ENCODE results near the gene ECM2. TPM values are rescaled to one million over a fixed set of nuclear protein-coding genes. Genes with fewer than 3 reads are reported as not detected.

The ECM2 gene
- polyA plus RNA-seq, 1 of the 3 experiments (the other 2 are of a cell fraction) = 0.20 TPM

DNA sequence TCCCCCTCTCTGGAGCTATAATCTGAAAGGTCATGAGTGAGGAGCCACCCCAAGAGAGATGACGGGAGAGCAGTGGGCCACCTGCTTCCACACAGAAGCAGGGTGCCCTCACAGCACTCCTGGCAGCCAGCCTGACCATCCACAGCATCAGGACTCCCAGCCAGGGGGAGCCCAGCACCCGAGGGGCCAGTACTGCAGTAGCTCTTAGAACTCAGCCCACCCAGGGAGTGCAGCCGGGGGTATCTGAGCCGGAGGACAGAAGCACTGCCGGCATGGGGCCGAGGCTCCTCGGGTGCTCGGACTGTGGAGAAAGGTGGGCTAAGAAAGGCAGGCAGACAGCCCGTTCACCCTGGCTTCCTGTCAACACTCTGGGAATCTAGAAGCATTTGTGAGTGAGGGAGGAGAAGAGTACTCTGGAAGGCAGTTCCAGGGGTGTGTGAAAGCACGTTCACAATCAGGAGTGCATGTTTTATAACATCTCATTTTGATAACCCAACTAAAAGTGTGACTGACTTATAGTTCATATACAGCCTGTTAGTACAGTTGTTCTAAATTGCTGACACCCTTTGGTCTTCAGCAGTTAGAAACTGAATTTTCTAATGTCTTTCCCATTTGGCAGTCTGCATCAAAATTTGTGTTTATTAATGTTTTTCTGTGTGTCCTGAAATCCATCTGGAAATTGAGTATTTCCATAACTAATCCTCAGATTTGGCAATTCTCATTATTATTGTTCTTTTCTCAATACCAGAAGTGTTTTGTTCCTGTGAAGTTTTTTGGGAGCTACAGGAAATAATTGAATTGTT lies 27.6 kb downstream of the ECM2 start:
- Histone ChIP-seq H3K27me3 (ENCODE audit: insufficient read depth) (no peaks in the 10 kb centered on the region), H3K4me2 (no peak overlapping the region), H3K27ac (ENCODE audit: low read depth in 2 of 2, low read length in 1 of 2) (no peak overlapping the region), H3K9me2 (no peaks in the 10 kb centered on the region), H3K4me1 (ENCODE audit: control insufficient read depth in 1 of 2, insufficient read depth in 2 of 2, low read depth in 1 of 2, low read length in 1 of 2) (peaks cover 13 to 24% of the 10 kb centered on the region in 2 experiments; a peak in 3 of 4 replicates), H3K36me3 (replicated peaks in 1 of 2; ENCODE audit: control insufficient read depth in 1 of 2, insufficient read depth in 2 of 2, low read length in 1 of 2) (no peaks in the 10 kb centered on the region), H2AFZ (ENCODE audit: low read depth) (no peak overlapping the region), H3K9me3 (no peaks in the 10 kb centered on the region), H4K20me1 (ENCODE audit: insufficient read depth) (no peaks in the 10 kb centered on the region), H3K4me3 (ENCODE audit: low read depth in 2 of 2, low read length in 1 of 2) (no peak overlapping the region), H3K79me2 (ENCODE audit: insufficient read depth) (no peaks in the 10 kb centered on the region), H3K9ac (no peak overlapping the region), H3F3A (replicated peaks; ENCODE audit: insufficient read depth) (peaks cover 25% of the 10 kb centered on the region)
- 93% methylated on average over 4 of the region's 10 CpGs for WGBS (ENCODE audit: low lambda C conversion rate)
- POLR2A ChIA-PET = no interaction called here
- TF ChIP-seq GABPA (IDR thresholded peaks at IDR 0.05; ENCODE audit: low read depth) (no peak), TEAD4 (IDR thresholded peaks at IDR 0.05; ENCODE audit: borderline replicate concordance, insufficient read depth) (no peak), TCF12 (IDR thresholded peaks at IDR 0.05) (no peak)
- CTCF ChIA-PET = interaction anchor here (1.0 to 1.1 kb wide), 4 partner anchors 13 to 199 kb away, joined by 3 to 4 read pairs (median 3); partner anchors contain the start of gene ASPN
- DNase-seq = peak; percentile 20

DNA sequence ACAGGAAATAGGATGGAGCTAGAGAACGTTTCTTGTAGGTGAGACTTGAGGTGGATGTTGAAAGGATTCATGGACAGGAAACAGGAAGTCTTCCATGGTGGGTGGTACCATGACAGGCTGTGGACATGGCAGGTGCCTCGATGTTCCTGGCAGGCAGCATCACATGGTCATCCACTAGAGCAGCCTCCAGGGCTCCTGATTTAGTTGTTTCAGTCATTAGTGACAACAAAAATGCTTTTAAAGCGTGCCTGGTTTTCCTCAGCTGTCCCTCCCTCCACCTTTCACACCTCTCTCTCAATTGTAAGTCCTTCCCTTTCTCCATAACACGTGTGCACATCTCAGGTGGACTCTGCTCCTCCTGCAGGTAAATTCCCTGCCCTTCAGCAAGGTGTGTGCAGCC lies 28.3 kb downstream of the ECM2 start:
- H2AFZ ChIP-seq (ENCODE audit: low read depth) = no peak overlapping the region
- H3K9me2 ChIP-seq = no peaks in the 10 kb centered on the region
- H3K27me3 ChIP-seq (ENCODE audit: insufficient read depth) = no peaks in the 10 kb centered on the region
- peak overlapping the region; percentile 69 to 79; a peak in 3 of 4 replicates for H3K27ac ChIP-seq (ENCODE audit: low read depth in 2 of 2, low read length in 1 of 2)
- H3K4me2 ChIP-seq = no peak overlapping the region
- no peaks in the 10 kb centered on the region for H3K36me3 ChIP-seq (replicated peaks in 1 of 2; ENCODE audit: control insufficient read depth in 1 of 2, insufficient read depth in 2 of 2, low read length in 1 of 2)
- peaks cover 25% of the 10 kb centered on the region for H3F3A ChIP-seq (replicated peaks; ENCODE audit: insufficient read depth)
- H3K4me3 ChIP-seq (ENCODE audit: low read depth in 2 of 2, low read length in 1 of 2) = no peak overlapping the region
- no peak overlapping the region for H3K9ac ChIP-seq
- H3K79me2 ChIP-seq (ENCODE audit: insufficient read depth) = no peaks in the 10 kb centered on the region
- ChIA-PET CTCF (interaction anchor here (1.0 to 1.1 kb wide), 2 partner anchors 18 to 26 kb away, joined by 3 to 4 read pairs; partner anchors contain the start of gene ASPN), POLR2A (no interaction called here)
- 56% methylated on average over 4 of the region's 4 CpGs for WGBS (ENCODE audit: low lambda C conversion rate)
- TF ChIP-seq, protein P1, sequence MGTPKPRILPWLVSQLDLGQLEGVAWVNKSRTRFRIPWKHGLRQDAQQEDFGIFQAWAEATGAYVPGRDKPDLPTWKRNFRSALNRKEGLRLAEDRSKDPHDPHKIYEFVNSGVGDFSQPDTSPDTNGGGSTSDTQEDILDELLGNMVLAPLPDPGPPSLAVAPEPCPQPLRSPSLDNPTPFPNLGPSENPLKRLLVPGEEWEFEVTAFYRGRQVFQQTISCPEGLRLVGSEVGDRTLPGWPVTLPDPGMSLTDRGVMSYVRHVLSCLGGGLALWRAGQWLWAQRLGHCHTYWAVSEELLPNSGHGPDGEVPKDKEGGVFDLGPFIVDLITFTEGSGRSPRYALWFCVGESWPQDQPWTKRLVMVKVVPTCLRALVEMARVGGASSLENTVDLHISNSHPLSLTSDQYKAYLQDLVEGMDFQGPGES (IDR thresholded peaks at IDR 0.05; ENCODE audit: low read depth, low read length) = no peak
- TF ChIP-seq RCOR1 (IDR thresholded peaks at IDR 0.05; ENCODE audit: low read length) (no peak), RAD21 (IDR thresholded peaks at IDR 0.05; ENCODE audit: low read length) (no peak), FOSL2 (IDR thresholded peaks at IDR 0.05; ENCODE audit: borderline replicate concordance, low read depth) (no peak), GABPA (IDR thresholded peaks at IDR 0.05; ENCODE audit: low read depth) (no peak), RFX5 (IDR thresholded peaks at IDR 0.05; ENCODE audit: low read length) (no peak), TAF1 (IDR thresholded peaks at IDR 0.05; ENCODE audit: borderline replicate concordance, low read depth, low read length) (no peak), YY1 (IDR thresholded peaks at IDR 0.05; ENCODE audit: low read depth) (no peak)
- TF ChIP-seq, protein P2, sequence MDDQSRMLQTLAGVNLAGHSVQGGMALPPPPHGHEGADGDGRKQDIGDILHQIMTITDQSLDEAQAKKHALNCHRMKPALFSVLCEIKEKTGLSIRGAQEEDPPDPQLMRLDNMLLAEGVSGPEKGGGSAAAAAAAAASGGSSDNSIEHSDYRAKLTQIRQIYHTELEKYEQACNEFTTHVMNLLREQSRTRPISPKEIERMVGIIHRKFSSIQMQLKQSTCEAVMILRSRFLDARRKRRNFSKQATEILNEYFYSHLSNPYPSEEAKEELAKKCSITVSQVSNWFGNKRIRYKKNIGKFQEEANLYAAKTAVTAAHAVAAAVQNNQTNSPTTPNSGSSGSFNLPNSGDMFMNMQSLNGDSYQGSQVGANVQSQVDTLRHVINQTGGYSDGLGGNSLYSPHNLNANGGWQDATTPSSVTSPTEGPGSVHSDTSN (IDR thresholded peaks at IDR 0.05) = no peak
- TF ChIP-seq, protein P3, sequence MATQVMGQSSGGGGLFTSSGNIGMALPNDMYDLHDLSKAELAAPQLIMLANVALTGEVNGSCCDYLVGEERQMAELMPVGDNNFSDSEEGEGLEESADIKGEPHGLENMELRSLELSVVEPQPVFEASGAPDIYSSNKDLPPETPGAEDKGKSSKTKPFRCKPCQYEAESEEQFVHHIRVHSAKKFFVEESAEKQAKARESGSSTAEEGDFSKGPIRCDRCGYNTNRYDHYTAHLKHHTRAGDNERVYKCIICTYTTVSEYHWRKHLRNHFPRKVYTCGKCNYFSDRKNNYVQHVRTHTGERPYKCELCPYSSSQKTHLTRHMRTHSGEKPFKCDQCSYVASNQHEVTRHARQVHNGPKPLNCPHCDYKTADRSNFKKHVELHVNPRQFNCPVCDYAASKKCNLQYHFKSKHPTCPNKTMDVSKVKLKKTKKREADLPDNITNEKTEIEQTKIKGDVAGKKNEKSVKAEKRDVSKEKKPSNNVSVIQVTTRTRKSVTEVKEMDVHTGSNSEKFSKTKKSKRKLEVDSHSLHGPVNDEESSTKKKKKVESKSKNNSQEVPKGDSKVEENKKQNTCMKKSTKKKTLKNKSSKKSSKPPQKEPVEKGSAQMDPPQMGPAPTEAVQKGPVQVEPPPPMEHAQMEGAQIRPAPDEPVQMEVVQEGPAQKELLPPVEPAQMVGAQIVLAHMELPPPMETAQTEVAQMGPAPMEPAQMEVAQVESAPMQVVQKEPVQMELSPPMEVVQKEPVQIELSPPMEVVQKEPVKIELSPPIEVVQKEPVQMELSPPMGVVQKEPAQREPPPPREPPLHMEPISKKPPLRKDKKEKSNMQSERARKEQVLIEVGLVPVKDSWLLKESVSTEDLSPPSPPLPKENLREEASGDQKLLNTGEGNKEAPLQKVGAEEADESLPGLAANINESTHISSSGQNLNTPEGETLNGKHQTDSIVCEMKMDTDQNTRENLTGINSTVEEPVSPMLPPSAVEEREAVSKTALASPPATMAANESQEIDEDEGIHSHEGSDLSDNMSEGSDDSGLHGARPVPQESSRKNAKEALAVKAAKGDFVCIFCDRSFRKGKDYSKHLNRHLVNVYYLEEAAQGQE (IDR thresholded peaks at IDR 0.05; ENCODE audit: low read depth, low read length) = no peak
- peaks cover 13 to 24% of the 10 kb centered on the region in 2 experiments; a peak in 3 of 4 replicates for H3K4me1 ChIP-seq (ENCODE audit: control insufficient read depth in 1 of 2, insufficient read depth in 2 of 2, low read depth in 1 of 2, low read length in 1 of 2)
- no peaks in the 10 kb centered on the region for H4K20me1 ChIP-seq (ENCODE audit: insufficient read depth)
- no peaks in the 10 kb centered on the region for H3K9me3 ChIP-seq
- DNase-seq = peak; percentile 22

Measured in SK-N-SH (cell line).